SH-SY5Y (cell line): ENCODE measurements around the gene TMEM184C.

Experiments used
- GATA2 ChIP-seq: IDR thresholded peaks from 2 replicates; pipeline ENCODE4 v1.6.1; 2011; ENCODE audit warnings: mild to moderate bottlenecking, low read depth, low read length
- GATA3 ChIP-seq: IDR thresholded peaks from 2 replicates; pipeline ENCODE4 v1.6.1; 2011; ENCODE audit warnings: low read depth, mild to moderate bottlenecking, low read length, moderate library complexity

Gene TMEM184C

DNA sequence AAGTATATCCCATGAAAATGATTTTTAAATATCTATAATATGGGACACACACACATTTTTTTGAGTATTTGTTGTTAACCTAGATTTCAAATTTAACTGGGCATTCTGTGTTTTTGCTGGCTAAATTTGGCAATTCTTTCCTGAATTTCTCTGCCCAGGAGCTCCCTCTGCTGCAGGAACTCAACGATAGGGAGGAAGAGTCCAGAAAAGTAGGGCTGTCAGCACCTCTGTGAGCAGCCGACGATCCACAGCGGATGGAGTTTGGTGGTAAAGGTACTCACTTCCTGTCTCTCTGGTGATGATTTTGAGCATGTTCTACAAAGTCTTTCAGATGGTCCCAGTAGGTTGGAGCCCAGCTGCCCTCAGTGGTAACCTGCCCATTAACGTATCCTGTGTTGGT, 23.1 kb upstream of the TMEM184C start:
- TF ChIP-seq GATA2: no peak
- no peak for TF ChIP-seq GATA3

DNA sequence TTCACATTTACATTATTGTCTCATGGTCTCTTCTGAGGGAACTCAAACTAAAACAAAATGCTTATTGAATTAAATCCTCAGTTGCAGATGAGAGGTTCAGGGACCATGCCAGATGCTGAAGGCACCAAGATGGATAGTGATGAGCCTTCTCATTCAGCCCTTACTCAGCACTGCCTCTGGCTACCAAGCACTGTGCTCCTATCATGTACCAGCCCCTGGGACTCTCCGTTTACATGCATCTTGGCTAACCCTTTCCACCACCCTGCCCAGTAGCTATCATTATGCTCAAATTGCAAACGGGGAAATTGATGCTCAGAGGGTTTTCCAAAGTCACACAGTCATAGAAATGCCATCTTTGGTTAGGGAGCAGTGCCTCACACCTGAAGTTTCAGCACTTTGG, 22.6 kb upstream of the TMEM184C start:
- TF ChIP-seq GATA2: no peak
- no peak for TF ChIP-seq GATA3

DNA sequence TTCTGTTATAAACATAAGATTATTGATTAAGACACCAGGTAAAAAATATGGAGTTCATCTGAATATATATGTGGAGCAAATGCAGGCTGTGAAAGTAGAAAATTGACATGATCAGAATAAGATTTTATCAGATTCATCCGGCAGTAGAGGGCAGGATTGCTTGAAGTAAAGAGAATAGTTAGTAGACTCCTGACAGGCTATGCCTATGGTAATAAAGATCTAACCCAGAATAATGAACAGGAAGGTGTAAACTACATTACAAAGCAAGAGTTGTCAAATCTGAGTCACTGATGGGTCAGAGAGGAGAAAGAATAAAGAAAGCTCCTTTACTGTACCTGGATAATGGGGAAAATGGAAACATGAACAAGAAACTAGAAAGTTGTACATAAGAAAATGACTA, 20.8 kb upstream of the TMEM184C start:
- TF ChIP-seq GATA3 (no peak), GATA2 (no peak)

DNA sequence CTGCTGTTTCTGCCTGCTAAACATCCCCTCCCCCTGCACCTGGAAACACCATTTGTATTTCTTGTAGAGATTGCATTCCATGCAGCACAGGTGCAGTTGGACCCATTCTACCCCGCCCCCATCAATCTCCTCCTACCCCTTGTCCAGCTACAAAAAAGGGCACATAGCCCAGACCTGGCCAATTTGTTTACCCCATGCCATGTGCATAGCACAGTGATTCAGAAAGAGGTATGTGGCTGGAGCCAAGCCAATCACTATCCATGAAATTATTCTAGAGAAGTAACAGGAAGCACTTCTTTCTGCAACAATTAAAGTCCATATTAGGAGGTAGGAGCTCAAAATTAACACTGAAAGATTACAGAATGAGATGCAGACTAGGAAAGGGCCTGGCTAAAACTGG, 20.2 kb upstream of the TMEM184C start:
- TF ChIP-seq GATA3 (no peak), GATA2 (no peak)

DNA sequence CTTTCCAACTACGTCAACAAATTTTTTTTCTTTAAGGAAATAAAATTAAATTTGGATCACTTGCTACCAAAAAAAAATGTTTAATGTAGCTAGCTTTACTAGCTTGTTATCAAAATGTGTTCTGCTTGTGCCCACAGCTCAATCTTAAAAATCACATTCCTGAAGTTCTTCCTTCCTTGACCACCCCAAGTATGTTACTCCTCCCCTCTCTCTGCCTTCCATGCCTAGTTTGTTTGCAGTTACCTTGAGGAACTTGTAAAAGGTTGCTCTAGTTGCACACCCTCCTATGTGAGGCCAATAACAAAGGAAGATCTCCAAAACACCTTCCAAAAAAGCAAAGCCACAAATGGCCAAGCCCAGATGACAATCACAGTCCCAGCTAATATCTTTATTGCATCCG, 19.6 kb upstream of the TMEM184C start:
- no peak for TF ChIP-seq GATA3
- TF ChIP-seq GATA2: no peak

DNA sequence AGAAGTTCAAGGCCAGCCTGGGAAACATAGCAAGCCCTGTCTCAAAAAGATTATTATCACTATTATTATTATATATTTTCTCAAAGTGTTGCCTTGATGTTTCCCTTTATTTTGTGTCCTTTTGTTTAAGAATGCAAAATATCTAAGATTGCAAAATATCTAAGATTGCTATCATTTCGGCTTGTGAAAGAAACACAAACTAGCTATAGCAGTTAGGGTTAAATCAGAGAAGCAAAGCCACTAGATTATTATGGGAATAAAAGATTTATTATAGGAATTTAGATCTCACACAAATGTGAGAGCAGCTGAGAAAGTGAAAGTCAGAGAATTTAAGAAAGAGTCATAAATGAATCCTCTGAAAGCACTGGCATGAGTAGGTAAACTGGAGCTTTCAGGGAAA, 18.0 kb upstream of the TMEM184C start:
- TF ChIP-seq GATA3 (no peak), GATA2 (no peak)

DNA sequence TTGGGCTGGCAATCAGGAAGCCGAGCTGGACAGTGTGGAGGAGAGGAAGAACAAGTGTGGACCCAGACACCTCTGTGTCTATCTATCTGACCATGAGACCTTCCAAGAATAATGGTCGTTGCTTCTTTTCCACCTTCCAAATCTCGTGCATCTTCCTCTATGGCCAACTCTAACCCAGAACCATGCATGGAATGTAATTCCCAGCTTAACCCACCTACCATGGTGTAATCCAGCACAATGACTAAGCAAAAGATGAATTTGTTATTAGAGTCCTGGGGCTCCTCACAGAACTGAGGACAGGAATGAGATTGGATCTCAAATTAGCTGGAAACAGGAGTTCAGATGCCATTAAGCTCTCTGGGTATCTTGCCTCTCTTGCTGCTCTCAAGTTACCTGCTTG, 17.4 kb upstream of the TMEM184C start:
- TF ChIP-seq GATA2: no peak

DNA sequence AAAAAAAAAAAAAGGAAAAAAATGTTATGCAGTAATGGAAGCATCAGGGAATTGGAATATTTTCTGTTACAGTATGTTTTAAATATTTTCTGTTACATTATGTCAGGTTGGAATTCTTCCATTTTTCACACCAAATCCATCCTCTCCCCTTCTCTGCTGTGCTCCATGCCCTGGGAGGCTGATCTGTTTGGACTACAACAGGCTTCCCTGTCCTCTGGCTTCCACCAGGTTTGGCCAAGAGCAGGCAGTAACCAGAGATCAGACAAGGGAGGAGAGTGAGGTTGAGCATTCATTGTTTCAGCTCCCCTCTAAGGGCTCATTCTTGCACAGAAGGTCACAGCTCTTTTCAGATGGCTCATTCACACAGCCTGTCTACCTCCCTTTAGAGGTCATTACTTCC, 11.7 kb upstream of the TMEM184C start:
- TF ChIP-seq GATA2 (no peak), GATA3 (no peak)

DNA sequence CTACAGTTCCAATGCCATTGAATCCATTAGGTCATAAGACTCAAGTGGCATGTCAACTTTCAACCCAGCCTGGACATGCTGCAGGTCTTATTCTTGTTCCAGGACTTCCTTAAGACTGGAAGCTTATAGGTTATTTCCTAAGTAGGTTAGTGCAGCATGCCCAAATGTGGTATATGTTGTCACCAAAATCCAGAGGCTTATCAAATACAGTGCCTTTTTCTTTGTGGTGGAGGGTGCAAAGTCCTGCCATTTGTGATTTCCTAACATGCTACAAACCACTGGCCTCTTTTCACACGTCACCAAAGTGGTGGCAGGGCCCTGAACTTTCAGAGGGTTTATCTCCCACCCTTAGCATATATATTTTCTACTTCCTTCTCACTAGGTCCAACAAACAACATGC, 9.7 kb upstream of the TMEM184C start:
- TF ChIP-seq GATA3: no peak
- no peak for TF ChIP-seq GATA2

DNA sequence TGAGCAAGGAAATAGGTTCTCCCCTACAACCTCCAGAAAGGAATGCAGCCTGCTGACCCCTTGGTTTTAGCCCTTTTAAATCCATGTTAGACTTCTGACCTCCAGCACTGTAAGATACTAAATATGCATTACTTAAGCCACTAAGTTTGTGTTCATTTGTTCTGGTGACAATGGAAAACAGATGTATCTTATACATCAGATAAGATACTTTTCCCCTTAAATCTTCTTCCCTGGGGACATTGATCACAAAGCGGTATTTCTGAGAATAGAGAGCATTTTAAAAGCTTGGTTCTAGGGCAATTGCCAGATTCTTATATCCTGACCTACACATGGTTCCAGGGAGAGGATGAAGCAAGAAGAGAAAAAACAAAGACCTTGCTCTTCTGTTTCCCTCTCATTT, 6.5 kb upstream of the TMEM184C start:
- TF ChIP-seq GATA3 (no peak), GATA2 (no peak)

DNA sequence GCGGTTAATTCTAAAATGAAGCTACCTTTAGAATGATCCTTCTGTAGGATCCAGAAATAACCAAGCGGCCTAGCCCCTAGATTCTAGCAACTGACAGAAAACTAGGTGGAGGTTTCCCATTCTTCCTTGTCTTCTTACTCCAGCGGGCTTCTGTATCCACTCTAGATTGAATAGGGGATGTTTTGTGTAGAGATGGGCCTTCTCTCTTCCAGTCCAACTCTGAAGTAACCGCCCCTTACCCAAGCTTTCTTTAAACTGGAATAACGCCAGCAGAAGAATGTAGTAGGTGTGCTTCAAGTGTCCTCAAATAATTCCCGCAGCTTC, 386 bp upstream of the TMEM184C start:
- TF ChIP-seq GATA2 (no peak), GATA3 (no peak)

DNA sequence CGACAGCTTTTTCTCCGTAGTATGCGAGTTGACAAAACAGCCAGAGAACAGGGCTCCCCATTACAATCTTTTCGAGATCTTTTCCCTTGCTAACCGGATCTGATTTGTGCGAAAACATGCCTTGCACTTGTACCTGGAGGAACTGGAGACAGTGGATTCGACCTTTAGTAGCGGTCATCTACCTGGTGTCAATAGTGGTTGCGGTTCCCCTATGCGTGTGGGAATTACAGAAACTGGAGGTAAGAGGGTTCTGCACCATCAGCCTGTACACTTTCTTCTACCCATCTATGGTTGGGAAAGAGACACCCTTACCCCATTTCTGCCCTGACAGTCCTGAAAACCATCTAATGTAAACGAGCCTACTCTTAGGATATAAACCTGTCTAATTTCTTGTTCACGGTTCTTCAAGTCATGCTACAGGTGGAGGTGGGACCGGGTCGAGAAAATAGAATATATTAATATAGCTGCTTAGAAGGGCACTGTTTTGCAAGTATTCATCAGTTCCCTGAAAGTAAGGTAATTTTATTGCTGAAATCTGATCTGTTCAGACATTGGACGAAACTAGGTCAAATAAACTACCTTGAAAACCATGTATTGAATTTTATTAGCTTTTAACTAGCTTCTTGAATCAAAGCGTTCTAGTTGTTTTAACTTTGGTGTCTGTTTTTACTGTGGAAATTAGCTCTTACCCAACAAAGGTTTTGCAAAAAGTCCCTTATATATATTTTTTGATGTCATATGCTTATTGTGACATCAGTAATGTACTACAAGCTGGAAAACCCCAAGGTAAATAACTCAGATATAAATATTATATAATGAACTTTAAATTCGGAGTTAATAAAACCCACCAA, 869 bp downstream of the TMEM184C start:
- TF ChIP-seq GATA3 (no peak), GATA2 (no peak)

DNA sequence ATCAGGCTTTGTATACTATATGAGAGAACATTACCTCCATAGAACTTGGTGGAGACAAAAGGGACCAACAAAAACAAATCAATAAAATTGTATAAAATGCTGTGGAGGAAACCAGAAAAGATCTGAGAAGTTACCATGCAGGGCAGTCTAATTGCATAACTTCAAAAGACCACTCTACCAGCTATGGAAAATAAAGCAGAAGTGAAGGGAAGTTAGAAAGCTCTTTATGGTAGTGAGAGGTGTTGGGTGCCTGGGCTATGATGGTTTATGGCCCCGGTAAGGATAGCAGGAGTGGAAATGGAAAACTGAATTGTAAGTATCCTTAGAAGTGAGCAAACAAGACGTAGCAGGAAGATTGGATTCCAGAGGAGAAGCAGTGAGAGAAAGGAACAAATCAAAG, 3.1 kb downstream of the TMEM184C start:
- TF ChIP-seq GATA2 (no peak), GATA3 (no peak)

DNA sequence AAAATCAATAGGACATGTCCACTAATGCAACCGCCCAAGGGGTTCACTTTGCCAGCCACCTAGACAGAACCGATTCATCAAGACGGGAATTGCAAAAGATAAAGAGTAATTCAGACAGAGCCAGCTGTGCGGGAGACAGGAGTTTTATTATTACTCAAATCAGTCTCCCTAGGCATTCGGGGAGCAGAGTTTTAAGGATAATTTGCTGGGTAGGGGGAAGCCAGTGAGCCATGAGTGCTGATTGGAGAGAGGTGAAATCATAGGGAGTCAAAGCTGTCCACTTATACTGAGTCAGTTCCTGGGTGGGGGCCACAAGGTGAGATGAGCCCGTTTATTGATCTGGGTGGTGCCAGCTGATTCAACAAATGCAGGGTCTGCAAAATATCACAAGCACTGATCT, 8.5 kb downstream of the TMEM184C start:
- TF ChIP-seq GATA3: no peak
- TF ChIP-seq GATA2: no peak

DNA sequence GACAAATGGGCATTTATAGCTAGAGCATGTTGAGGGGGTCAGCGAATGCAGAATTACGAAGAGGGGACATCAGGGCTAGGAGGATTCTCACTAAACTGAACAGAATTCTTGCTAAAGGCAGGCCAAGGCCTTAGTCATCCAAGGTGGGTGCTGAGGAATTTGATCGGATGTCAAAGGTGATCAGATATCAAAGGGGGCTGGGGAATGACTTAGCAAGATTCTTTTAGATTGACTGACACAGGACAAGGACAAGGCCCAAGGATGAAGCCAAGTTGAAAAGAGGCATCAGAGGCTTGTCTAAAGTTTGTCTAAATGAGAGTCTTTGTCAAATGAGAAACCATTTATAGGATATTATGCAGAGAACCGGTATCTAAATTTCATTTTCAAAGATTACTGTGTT, 9.7 kb downstream of the TMEM184C start:
- TF ChIP-seq GATA3 (no peak), GATA2 (no peak)

DNA sequence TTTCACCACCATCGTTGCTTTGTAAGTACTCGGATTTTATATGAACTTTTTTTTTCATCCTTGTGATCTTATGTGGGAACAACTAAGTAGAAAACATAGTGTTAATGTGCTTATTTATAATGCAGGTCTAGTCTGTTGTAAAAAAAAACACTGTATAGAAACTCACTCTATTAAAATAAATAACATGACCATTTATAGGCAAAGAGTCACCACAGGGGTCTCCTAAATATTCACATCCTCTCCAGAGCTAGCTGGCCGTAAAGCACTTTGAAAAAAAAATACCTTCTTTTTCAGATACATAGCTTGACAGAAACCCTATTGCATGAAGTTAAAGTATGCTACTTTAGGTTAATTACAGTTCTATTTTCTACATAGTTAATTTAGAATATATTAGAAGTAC, 11.2 kb downstream of the TMEM184C start:
- TF ChIP-seq GATA2 (no peak), GATA3 (no peak)
